Mesendoderm (in vitro differentiated cells): ENCODE data around the gene IQGAP2.

ENCODE experiments used
- DNase-seq: peaks from one replicate; pipeline ENCODE4 v3.0.0; 2013
- H2AK5ac ChIP-seq: 2 replicates; pipeline ENCODE4 v1.6.1; 2013; ENCODE audit warnings: low read length, inconsistent platforms
- H2BK120ac ChIP-seq: 2 replicates; pipeline ENCODE4 v1.6.1; 2013; ENCODE audit warnings: low read depth, mild to moderate bottlenecking, low read length, moderate library complexity, mixed read lengths
- H2BK15ac ChIP-seq: replicated peaks from 2 replicates; pipeline ENCODE4 v1.6.1; 2013; ENCODE audit warnings: low read depth, mild to moderate bottlenecking, moderate library complexity
- H2BK5ac ChIP-seq: 2 replicates; pipeline ENCODE4 v1.6.1; 2013; ENCODE audit warnings: low read length, inconsistent platforms
- H3K18ac ChIP-seq: 2 replicates; pipeline ENCODE4 v1.6.1; 2013; ENCODE audit warnings: mild to moderate bottlenecking, low read length, mixed read lengths
- H3K23ac ChIP-seq: one replicate; pipeline ENCODE4 v1.6.1; 2013; ENCODE audit warnings: low read length
- H3K27ac ChIP-seq: 2 replicates; pipeline ENCODE4 v1.5.1; 2013; ENCODE audit warnings: low read depth, mild to moderate bottlenecking, inconsistent platforms, low read length, moderate library complexity
- H3K27me3 ChIP-seq: 2 replicates; pipeline ENCODE4 v1.6.1; 2013; ENCODE audit warnings: low read length, control low read depth, mild to moderate bottlenecking, inconsistent platforms; ENCODE audit not compliant: insufficient read depth, poor library complexity
- H3K36me3 ChIP-seq: 2 replicates; pipeline ENCODE4 v1.6.1; 2013; ENCODE audit warnings: low read length, inconsistent platforms; ENCODE audit not compliant: control insufficient read depth, insufficient read depth
- H3K4ac ChIP-seq: one replicate; pipeline ENCODE4 v1.6.1; 2013; ENCODE audit warnings: low read depth, mild to moderate bottlenecking, low read length, moderate library complexity
- H3K4me1 ChIP-seq: 2 replicates; pipeline ENCODE4 v1.6.1; 2013; ENCODE audit warnings: low read depth, low read length, inconsistent platforms; ENCODE audit not compliant: control insufficient read depth
- H3K4me2 ChIP-seq: 2 replicates; pipeline ENCODE4 v1.6.1; 2013; ENCODE audit warnings: low read length
- H3K4me3 ChIP-seq: 2 replicates; pipeline ENCODE4 v1.5.1; 2013; ENCODE audit warnings: mild to moderate bottlenecking, low read length
- H3K56ac ChIP-seq: one replicate; pipeline ENCODE4 v1.6.1; 2013; ENCODE audit warnings: low read length
- H3K79me1 ChIP-seq: 2 replicates; pipeline ENCODE4 v1.6.1; 2013; ENCODE audit warnings: low read length, inconsistent platforms
- H3K79me2 ChIP-seq: 2 replicates; pipeline ENCODE4 v1.6.1; 2013; ENCODE audit warnings: mild to moderate bottlenecking, low read length; ENCODE audit not compliant: control insufficient read depth, insufficient read depth
- H3K9ac ChIP-seq: 2 replicates; pipeline ENCODE4 v1.6.1; 2013; ENCODE audit warnings: low read length, inconsistent platforms
- H4K5ac ChIP-seq: one replicate; pipeline ENCODE4 v1.6.1; 2013; ENCODE audit warnings: low read length
- H4K8ac ChIP-seq: one replicate; pipeline ENCODE4 v1.6.1; 2013; ENCODE audit warnings: low read depth, mild to moderate bottlenecking, control low read depth, low read length, moderate library complexity
- WGBS: extraction: QIAGEN DNeasy Blood & Tissue Kit; methylation state at CpG from one replicate; pipeline ENCODE4 v1.1.7; 2013; ENCODE audit warnings: low lambda C conversion rate, missing lambda C conversion rate; ENCODE audit not compliant: insufficient coverage; ENCODE audit errors: extremely low coverage; 5-methylcytosine and 5-hydroxymethylcytosine counted together

The IQGAP2 gene

GRCh38 chr5:76393035-76393680 lies 9.9 kb upstream of the IQGAP2 start:
- no peak overlapping the region for H4K5ac ChIP-seq
- H3K56ac ChIP-seq, result no peak overlapping the region
- no peaks in the 10 kb centered on the region for H3K27me3 ChIP-seq
- H3K4me3 ChIP-seq, result no peak overlapping the region
- no peaks in the 10 kb centered on the region for H3K36me3 ChIP-seq
- H3K4me1 ChIP-seq, result no peaks in the 10 kb centered on the region
- H2BK120ac ChIP-seq, result no peak overlapping the region
- no peak overlapping the region for H3K9ac ChIP-seq
- H3K79me1 ChIP-seq, result no peaks in the 10 kb centered on the region
- H2BK15ac ChIP-seq, result no peak overlapping the region
- no peak overlapping the region for H3K4ac ChIP-seq
- no peak overlapping the region for H2BK5ac ChIP-seq
- H3K4me2 ChIP-seq, result no peak overlapping the region
- no peak for DNase-seq
- H3K27ac ChIP-seq, result no peak overlapping the region
- no peak overlapping the region for H3K23ac ChIP-seq
- H3K18ac ChIP-seq, result no peak overlapping the region
- no peak overlapping the region for H4K8ac ChIP-seq
- no peak overlapping the region for H2AK5ac ChIP-seq
- WGBS, result no CpG with 5 or more reads among the region's 5 CpGs
- H3K79me2 ChIP-seq, result no peaks in the 10 kb centered on the region

- Histone ChIP-seq H3K27me3 (no peaks in the 10 kb centered on the region), H2BK15ac (no peak overlapping the region)
These were observed 5.9 kb upstream of the IQGAP2 start for GRCh38 chr5:76397200-76397599.

GRCh38 chr5:76399268-76399667 lies 3.8 kb upstream of the IQGAP2 start:
- Histone ChIP-seq H3K56ac (no peak overlapping the region), H2BK15ac (no peak overlapping the region), H4K5ac (no peak overlapping the region), H3K18ac (no peak overlapping the region), H3K4ac (no peak overlapping the region), H3K4me3 (no peak overlapping the region), H2BK120ac (no peak overlapping the region), H2AK5ac (no peak overlapping the region), H3K4me2 (no peak overlapping the region), H3K36me3 (no peaks in the 10 kb centered on the region), H3K23ac (no peak overlapping the region), H3K79me1 (no peaks in the 10 kb centered on the region), H2BK5ac (no peak overlapping the region), H4K8ac (no peak overlapping the region), H3K27me3 (no peaks in the 10 kb centered on the region), H3K9ac (no peak overlapping the region), H3K27ac (no peak overlapping the region), H3K4me1 (no peaks in the 10 kb centered on the region), H3K79me2 (no peaks in the 10 kb centered on the region)
- WGBS, result no CpG with 5 or more reads among the region's 2 CpGs
- no peak for DNase-seq

More at GRCh38 chr5:76397200-76397599, 5.9 kb upstream of the IQGAP2 start:
- WGBS, result no CpG with 5 or more reads among the region's 2 CpGs
- no peak overlapping the region for H3K4me3 ChIP-seq
- no peaks in the 10 kb centered on the region for H3K79me1 ChIP-seq
- H3K27ac ChIP-seq, result no peak overlapping the region
- no peak overlapping the region for H2BK120ac ChIP-seq
- no peak overlapping the region for H2AK5ac ChIP-seq
- DNase-seq, result no peak
- H3K4ac ChIP-seq, result no peak overlapping the region
- H3K18ac ChIP-seq, result no peak overlapping the region
- H3K56ac ChIP-seq, result no peak overlapping the region
- no peak overlapping the region for H3K9ac ChIP-seq
- no peak overlapping the region for H4K5ac ChIP-seq
- no peak overlapping the region for H3K23ac ChIP-seq
- H3K4me1 ChIP-seq, result no peaks in the 10 kb centered on the region
- H4K8ac ChIP-seq, result no peak overlapping the region
- H3K79me2 ChIP-seq, result no peaks in the 10 kb centered on the region
- H3K4me2 ChIP-seq, result no peak overlapping the region
- no peaks in the 10 kb centered on the region for H3K36me3 ChIP-seq
- H2BK5ac ChIP-seq, result no peak overlapping the region

GRCh38 chr5:76400466-76400865 lies 2.6 kb upstream of the IQGAP2 start:
- no peak overlapping the region for H3K27ac ChIP-seq
- no peak overlapping the region for H2BK15ac ChIP-seq
- no peak overlapping the region for H4K5ac ChIP-seq
- no peaks in the 10 kb centered on the region for H3K27me3 ChIP-seq
- H4K8ac ChIP-seq, result no peak overlapping the region
- no peak overlapping the region for H3K4ac ChIP-seq
- no peaks in the 10 kb centered on the region for H3K79me2 ChIP-seq
- no peaks in the 10 kb centered on the region for H3K36me3 ChIP-seq
- peaks cover 2% of the 10 kb centered on the region for H3K79me1 ChIP-seq
- no peak overlapping the region for H2BK5ac ChIP-seq
- H2AK5ac ChIP-seq, result no peak overlapping the region
- DNase-seq, result no peak
- no peak overlapping the region for H3K9ac ChIP-seq
- H3K4me2 ChIP-seq, result no peak overlapping the region
- WGBS, result 92% methylated on average over 2 of the region's 5 CpGs
- H3K56ac ChIP-seq, result no peak overlapping the region
- H3K23ac ChIP-seq, result no peak overlapping the region
- no peaks in the 10 kb centered on the region for H3K4me1 ChIP-seq
- H3K4me3 ChIP-seq, result no peak overlapping the region
- no peak overlapping the region for H2BK120ac ChIP-seq
- no peak overlapping the region for H3K18ac ChIP-seq

- Histone ChIP-seq H3K9ac (no peak overlapping the region), H3K79me1 (peaks cover 2% of the 10 kb centered on the region), H3K4me3 (no peak overlapping the region), H2AK5ac (no peak overlapping the region), H4K8ac (no peak overlapping the region), H4K5ac (no peak overlapping the region), H3K4me1 (peaks cover 3% of the 10 kb centered on the region), H3K27ac (no peak overlapping the region), H2BK120ac (no peak overlapping the region), H3K18ac (no peak overlapping the region), H3K79me2 (no peaks in the 10 kb centered on the region), H3K4me2 (no peak overlapping the region), H2BK5ac (no peak overlapping the region), H3K56ac (no peak overlapping the region), H3K27me3 (no peaks in the 10 kb centered on the region), H2BK15ac (peak overlapping the region; percentile 42), H3K4ac (peak overlapping the region; percentile 2), H3K23ac (no peak overlapping the region), H3K36me3 (no peaks in the 10 kb centered on the region)
- no CpG with 5 or more reads among the region's 11 CpGs for WGBS
- peak; percentile 14 for DNase-seq
These were observed 1.3 kb upstream of the IQGAP2 start for GRCh38 chr5:76401801-76402250.
